Activated CD8-positive, alpha-beta memory T cell treated with anti-CD3 and anti-CD28 coated beads for 1 hour (primary cell): Measurements from ENCODE around the gene PLEKHJ1.
A peak's percentile ranks its signal among the peaks of the same experiment; 100 is the strongest.

Source experiments
- DNase-seq, 2 donors: peaks; one replicate each; pipeline ENCODE4 v3.0.0-alpha.2; 2020; ENCODE audit warnings: low read depth in 1 of 2; ENCODE audit errors: extremely low read depth in 1 of 2

PLEKHJ1 gene

DNA sequence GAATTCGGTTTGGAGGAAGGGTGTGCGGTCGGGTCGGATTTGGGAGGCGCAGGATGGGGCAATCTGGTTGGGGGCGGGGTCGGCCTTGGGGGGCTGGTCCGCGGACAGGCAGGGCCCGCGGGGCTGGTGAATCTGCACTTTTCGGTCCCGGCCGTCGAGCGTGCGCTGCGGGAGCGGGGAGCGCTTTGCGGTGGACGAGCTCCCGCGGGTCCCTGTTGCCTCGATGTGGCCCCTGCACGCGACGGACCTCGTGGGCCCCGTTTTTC, 34.0 kb upstream of the PLEKHJ1 start:
- DNase-seq = no peak

DNA sequence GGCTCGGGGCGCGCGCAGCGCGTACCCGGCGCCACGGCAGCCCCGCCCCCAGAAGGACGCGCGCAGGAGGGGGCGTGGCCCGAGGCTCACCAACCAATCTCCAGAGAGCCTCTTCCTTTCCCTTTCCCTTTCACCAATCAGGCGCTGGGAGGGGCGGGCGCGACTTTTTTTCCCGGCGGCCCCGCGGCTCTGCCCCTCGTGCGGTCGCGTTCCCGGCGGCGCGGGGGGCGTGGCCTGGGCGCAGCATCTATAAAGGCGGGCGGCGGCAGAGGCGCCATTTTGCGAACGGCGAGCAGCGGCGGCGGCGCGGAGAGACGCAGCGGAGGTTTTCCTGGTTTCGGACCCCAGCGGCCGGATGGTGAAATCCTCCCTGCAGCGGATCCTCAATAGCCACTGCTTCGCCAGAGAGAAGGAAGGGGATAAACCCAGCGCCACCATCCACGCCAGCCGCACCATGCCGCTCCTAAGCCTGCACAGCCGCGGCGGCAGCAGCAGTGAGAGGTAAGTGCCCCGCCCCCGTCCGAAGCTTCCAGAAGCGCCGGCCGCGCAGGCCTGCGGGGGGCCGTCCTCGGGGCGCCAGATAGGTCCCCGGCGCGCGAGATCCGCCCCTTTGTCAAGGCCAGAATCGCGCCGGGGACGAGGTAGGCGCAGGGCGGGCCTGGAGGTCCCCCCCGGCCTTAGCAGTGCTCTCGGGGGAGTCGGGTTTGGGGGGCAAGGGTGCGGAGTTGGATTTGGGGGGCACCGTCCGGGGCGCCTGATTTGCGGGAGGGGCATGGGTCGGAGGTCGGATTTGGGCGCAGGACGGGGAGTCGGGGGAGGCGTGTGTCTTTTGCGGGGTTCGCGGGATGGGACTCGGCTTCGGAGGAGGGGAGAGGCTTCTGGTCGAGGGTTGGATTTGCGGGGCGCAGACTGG, 33.4 kb upstream of the PLEKHJ1 start:
- DNase-seq = peak; percentile 97 to 98

DNA sequence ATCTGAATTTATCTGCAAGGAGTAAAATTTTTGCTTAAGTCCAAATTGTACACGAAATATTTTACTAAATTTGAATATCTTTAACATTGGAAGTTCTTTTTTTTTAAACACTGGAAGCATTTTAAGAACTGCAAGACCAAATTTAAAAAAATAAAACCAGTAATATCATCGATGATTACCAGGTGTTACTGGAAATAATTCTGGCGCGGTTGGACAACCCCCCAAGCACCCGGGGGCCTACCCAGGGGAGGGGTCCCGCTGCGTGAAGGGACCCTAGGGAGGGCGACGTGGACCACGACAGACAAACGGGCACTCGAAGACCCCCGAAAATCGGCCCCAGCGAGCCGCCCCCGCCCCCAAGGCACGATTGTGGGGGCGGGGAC, 32.7 kb upstream of the PLEKHJ1 start:
- no peak for DNase-seq

DNA sequence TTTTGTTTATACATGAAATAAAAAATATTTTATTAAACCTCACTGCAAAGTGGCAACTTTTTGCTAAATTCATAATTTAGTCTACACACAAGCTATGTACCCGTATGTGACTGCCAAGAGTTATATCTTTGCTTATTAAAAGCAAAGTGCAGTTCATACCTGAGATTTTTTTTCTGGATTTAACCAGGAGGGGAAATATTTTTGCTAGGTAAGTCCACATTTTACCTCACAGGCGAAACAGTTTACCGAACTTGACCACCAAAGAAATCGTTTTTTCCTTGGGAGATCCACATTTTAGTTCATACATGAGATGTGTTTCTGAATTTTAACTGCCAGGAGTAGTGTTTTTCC, 32.3 kb upstream of the PLEKHJ1 start:
- DNase-seq = no peak

DNA sequence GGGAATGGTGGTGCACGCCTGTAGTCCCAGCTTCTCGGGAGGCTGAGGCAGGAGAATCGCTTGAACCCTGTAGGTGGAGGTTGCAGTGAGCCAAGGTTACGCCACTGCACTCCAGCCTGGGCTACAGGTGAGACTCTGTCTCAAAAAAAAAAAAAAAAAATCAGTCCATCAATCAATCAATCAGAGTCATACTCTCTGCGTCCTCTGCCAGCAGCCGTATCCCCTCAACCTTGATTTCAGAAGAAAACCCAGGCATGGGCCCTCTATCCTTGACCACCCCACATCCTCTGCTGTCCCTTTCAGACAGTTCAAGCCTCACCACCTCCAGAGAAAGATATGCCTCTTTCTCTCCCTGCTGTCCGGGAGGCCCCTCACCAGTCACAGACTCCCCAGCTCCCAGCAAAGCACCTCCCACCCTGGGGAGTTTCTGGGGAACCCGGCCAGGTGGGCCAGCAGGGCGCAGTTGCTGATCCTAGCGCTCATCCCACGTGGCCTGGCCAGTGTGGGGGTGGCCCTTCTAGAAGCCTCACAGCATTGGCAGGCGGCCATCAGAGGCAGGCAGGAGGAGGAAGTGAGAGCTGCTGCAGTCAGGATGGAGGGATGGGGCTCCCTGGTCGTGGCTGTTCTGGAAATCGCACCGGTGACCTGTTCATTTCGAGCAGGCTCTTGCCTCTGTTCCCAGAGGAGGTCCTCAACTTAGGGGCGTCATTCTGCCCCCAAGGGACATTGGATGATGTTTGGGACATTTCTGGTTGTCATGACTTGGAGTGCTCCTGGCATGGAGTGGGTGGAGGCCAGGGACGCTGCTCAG, 30.3 kb upstream of the PLEKHJ1 start:
- DNase-seq = no peak

DNA sequence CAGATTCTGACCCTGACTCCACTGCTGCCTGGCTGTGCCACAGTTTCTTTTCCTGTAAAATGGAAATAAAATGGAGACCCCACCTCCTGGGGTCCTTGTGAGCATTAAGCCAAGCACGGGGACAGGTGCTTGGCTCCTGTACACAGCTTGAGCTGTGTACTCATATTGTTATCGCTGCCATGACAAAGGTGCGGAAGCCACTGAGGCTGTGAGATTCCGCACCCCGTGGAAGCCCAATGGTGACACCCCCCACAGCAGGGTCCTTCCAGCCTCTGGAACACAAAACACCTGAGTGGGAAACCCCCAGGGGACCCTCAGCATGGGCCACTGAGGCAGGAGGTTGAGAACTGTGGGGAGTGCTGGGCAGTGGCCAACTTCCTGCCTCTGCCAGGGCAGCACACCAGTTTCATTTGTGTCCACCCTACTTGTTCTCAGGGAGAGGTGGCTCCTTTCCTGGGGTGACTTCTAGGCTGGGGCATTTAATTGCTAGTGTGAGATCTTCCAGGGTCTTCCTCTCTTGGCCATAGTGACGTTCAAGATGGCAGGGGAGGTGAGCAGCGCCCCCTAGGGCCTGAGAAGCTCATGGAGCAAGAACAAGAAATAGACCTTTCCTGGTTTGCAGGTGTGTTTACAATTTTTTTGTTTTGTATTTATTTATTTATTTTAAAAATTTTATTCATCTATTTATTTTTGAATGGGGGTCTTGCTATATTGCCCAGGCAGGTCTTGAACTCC, 25.5 kb upstream of the PLEKHJ1 start:
- no peak for DNase-seq

DNA sequence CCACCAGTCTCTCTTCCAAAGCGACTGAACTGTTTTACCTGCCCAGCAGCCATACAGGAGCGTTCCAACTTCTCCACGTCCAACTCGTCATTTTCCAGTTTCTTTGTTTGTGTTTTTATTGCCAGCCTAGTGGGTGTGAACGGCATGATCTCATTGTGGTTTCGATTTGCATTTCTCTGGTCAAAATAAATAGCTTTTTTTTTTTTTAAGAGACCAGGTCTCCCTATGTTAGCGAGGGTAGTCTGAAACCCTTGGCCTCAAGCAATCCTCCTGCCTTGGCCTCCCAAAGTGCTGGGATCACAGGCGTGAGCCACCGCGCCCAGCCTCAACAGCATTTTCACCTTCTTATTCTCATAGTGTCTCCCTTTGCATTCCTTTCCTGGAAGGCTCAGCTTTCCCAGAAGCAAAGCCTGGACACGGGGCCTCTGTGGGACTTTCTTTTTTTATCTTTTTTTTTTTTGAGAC, 24.2 kb upstream of the PLEKHJ1 start:
- no peak for DNase-seq

DNA sequence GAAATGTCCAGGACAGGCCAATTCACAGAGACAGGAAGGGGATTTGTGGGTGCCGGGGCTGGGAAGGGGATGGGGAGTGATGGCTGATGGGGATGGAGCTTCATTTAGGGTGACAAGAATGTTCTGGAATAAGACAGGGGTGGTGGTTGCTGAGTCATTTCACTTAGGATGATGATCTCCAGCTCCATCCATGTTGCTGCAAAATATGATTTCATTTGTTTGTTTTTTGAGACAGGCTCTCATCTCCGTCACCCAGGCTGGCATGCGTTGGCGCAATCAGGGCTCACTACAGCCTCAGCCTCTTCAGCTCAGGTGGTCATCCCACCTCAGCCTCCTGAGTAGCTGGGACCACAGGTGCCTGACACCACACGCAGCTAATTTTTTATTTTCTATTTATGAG, 23.2 kb upstream of the PLEKHJ1 start:
- no peak for DNase-seq

DNA sequence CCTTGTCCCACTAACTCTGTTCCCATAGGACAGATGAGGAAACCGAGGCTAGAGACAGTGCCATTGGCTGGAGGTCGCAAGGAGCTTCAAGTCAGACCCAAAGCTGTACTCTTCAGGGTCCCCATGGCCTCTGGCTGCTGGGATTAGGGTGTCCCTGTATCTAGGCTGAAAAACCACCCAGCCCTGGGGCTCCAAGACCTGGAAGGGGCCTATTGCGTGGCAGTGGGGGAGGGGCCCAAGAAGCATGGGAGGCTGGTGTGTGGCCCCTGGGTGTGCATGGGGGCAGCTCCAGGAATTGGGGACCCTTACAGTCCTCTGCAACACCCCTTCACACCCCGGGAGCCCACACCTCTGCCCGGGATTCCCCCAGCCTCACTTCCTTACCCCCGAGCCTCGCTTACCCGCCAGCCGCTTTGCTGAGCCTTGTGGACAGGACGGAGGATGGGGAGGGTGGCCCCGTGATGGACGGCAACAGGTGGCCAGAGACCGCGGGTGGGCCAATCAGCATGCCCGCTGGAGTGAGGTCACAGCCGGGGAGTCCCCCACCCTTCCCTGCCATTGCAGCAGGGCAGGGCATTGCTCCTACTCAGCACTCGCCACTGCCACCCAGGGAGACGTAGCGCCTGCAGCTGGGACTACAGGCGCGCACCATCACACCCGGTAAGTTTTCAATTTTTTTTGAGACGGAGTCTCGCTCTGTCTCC, 20.0 kb upstream of the PLEKHJ1 start, which contains the start of gene JSRP1:
JSRP1 (minus strand) TSS at position 436 of the 704 bp plus-strand sequence. CDS start 1,103 bp downstream, outside the sequence.
- DNase-seq = no peak

DNA sequence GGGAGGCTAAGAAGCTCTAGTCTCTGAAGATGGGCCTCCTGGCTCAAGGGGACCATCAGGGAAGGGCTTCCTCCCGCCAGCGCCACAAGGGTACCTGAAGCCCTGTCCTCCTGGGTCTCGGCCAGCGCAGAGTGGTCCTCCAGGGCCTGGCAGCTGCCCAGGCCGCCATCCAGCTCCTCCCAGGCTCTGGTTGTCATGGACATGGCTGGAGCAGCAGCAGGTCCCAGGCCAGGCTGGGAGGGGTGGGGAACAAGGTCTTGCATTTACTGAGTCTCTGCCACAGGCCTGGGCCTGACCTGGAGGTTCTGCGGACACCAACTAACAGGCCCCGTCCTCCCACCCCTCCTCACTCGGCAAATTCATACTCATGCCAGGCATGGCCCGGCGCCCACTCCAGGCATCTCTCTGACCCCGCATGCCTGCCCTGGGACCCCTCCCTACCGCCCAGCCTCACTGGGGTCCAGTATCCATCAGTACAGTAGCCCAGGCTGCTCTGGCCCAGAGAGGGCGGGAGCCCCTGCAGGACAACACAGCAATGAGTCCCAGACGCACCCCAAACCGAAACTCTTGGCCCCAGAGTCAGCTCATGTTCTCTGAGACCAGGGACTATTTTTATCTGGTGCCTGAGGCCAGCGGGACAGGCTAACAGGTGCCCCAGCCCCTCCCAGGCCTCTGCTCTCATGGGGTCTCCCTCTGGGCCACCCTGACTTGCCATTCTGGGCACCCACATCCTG, 19.1 kb upstream of the PLEKHJ1 start:
- DNase-seq = no peak

DNA sequence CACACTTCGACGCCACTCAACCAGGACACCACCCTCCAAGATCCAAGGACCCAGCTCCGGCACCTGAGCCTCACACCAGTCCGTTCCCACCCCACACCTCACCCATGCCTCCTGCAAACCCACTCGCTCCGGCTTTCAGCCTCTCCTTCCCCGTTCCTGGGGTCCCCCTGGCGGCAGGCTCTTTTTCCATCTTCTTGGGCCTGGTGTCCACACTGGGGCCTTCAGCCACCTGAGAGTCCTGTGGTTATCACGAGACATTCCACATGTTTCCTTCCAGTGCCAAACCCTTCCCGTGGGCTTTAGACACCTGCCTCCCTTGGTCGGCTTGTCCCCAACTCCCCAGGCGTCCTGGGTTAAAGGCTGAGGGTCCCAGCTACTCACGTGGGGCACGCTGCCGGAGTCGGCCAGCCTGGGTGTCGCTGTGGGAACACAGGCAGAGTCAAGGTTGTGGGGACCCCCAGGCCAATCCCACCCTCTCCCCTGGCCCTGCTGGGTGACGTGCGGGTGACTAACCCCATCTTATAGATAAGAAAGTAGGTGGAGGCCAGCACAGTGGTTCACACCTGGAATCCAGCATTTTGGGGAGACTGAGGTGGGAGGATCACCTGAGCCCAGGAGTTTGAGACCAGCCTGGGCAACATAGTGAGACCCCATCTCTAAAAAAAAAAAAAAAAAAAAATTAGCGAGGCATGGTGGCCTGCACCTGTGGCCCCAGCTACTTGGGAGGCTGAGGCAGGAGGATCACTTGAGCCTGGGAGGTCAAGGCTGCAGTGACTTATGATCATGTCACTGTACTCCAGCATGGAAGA, 18.1 kb upstream of the PLEKHJ1 start:
- DNase-seq = no peak

DNA sequence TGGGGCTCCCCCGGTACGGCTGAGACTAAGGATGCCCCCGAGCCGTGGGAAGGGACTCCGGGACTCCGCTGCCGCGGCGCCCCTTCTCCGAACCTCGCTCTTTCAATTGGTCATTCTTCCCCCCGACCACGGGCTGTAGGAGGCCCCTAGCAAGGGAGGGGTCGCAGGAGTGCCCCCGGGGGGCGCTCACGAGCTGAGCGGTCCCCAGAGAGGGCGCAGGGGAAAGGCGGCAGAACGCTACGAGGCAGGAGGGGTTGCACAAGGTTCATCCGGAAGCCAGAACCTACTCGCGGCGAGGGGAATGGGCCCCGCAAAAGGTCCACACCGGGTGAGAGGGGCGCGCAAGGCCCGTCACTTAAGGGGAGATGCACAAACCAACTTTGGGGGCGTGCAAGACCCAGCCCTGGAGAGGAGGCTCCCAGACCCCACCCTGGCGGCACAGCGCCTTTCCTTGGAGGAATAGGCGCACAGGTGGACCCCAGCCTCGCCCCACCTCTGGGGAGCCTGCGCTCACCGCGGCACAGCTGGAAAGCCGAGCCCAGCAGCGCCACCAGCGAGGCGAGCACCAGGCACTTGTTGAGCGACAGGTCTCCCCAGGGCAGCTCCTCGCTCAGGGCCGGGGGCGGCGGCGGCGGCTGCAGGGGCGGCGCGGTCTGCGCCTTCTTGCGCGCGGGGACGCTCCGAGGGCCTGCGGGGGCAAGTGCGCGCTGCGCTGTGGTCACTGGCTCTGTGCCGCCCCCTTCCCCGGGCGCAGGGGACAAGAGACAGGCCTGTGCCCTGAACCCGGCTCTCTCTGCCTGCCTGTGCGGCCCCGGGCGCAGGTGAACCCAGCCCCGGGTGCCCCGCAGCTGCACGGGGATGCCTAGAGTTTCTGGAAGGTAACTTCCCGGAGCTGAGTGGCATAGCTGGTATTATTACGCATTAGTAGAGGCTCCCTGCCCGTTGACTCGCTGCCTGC, 17.3 kb upstream of the PLEKHJ1 start:
- DNase-seq = no peak

DNA sequence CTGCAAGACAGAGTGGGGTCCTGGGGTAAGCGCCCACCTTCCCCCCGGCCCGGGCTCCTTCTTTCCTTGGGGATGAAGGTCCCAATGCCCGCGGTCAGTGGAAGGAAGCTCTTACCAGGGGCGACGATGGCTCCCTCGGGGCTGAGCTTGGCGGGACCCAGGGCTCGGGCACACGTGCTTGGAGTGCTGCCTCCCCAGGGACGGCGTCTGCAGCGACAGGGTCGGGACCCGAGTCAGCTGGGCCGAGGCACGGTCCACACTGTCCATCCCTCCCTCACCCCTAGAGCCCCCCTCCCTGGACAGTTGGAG, 16.6 kb upstream of the PLEKHJ1 start:
- no peak for DNase-seq

DNA sequence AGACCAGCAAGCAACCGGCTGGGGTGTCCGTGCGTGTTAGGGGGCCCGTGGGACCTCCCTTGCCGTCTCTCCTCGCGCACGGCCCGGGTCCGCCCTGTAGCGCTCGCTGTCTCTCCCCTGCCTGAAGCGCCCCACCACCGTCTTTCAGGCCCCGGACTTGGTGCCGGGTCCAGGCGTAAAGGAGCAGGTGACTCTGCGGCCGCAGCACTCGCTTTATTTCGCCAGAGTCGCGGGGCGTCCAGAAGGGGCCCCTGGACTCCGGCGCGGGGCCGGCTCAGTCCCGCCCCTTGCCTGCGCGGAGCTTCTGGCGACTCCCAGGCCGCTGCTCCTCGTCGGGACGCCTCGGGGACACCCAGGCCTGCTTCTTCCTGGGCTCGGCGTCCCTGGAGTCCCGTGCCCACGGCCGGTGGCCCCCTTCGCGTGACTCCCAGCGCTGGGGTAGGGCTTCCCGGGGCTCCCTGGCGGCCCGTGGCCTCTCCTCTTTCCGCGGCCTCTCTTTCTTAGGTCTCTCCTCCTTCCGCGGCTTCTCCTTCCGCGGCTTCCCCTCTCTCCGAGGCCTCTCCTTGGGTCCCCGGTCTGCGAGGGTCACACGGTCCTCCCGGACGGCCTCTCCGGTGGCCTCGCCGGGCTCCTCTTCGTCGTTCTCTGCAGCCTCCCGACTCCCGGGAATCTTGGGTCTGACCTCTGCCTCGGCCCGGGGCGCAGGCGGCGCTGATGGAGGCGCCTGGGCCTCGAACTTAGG, 16.1 kb upstream of the PLEKHJ1 start:
- no peak for DNase-seq

DNA sequence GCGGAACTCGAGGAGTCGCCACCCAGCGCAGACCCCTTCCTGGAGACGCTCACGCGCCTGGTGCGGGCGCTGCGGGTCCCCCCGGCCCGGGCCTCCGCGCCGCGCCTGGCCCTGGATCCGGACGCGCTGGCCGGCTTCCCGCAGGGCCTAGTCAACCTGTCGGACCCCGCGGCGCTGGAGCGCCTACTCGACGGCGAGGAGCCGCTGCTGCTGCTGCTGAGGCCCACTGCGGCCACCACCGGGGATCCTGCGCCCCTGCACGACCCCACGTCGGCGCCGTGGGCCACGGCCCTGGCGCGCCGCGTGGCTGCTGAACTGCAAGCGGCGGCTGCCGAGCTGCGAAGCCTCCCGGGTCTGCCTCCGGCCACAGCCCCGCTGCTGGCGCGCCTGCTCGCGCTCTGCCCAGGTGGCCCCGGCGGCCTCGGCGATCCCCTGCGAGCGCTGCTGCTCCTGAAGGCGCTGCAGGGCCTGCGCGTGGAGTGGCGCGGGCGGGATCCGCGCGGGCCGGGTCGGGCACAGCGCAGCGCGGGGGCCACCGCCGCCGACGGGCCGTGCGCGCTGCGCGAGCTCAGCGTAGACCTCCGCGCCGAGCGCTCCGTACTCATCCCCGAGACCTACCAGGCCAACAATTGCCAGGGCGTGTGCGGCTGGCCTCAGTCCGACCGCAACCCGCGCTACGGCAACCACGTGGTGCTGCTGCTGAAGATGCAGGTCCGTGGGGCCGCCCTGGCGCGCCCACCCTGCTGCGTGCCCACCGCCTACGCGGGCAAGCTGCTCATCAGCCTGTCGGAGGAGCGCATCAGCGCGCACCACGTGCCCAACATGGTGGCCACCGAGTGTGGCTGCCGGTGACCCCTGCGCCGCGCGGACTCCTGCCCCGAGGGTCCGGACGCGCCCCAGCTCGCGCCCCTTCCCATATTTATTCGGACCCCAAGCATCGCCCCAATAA, 15.3 kb upstream of the PLEKHJ1 start:
- DNase-seq = no peak

DNA sequence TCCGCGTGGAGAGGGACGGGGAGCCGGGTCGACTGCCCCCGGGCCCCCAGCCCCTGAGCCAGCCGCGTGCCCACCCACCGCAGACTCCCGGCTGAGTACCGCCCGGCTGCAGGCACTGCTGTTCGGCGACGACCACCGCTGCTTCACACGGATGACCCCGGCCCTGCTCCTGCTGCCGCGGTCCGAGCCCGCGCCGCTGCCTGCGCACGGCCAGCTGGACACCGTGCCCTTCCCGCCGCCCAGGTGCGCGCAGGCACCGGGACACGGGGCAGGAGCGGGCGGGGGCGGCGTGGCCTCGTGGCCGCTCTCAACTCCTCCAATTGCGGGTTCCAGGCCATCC, 14.6 kb upstream of the PLEKHJ1 start:
- DNase-seq = no peak
